Fibroblast of lung (primary cell): ENCODE results near the gene TMSB4X.

ENCODE experiments used
- CTCF ChIP-seq, 2 donors: IDR thresholded peaks in 1 of 2; conservative IDR thresholded peaks in 1 of 2; 1 replicate in 1 of 2; 2 replicates in 1 of 2; pipeline ENCODE4 v1.5.1; 2011 to 2012; ENCODE audit warnings: low read length in 2 of 2, control low read depth in 1 of 2, inconsistent platforms in 1 of 2, low read depth in 1 of 2, mild to moderate bottlenecking in 1 of 2
- EZH2 ChIP-seq: IDR thresholded peaks from 2 replicates; pipeline ENCODE4 v1.5.1; 2012; ENCODE audit warnings: low read length, control low read depth, mild to moderate bottlenecking; ENCODE audit errors: missing control alignments

DNA sequence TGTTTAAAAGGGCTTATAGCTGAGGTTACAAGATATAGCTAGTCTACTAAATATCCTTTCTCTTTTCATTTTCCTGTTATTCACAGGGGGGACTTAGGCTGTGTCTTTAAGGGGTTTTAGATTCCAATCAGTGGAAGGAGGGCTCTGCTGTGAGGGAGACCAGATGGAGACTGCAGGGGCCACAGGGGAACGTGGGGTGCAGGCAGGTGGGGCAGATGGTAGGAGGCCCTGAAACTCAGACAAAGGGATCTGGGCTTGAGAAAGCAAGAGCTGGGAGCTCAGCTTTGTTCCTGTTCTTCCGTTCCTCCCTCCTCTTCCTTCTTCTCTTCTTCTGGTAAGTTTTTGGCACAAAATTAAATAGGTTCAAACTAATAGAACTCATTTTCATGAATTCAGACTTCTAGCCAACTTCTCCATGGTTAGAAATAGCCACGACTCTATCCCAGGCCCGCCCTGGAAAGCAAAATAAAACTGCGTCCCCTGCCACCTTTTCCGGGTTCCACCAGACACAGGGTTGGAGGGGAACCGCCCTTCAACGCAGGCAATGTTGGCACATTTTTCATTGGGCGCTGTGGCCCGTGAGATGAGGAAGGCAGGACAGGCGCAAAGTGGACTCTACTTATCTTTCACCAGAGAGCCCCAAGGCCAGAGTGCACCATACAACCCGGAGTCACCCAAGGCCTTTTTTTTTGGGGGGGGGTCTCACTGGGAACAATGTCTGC, 3.5 kb upstream of the TMSB4X start:
- TF ChIP-seq CTCF (conservative IDR thresholded peaks at IDR 0.05 in 1 of 2, IDR thresholded peaks at IDR 0.05 in 1 of 2; ENCODE audit: low read depth in 1 of 2, low read length in 2 of 2) (no peak), EZH2 (no peak)
